ENCODE measurements around the gene ADGRV1. TPM values are rescaled to one million over a fixed set of nuclear protein-coding genes. Genes with fewer than 3 reads are reported as not detected.

ADGRV1 gene
- total RNA-seq, 1 experiment from 2014 or later, result 64.8 TPM

DNA sequence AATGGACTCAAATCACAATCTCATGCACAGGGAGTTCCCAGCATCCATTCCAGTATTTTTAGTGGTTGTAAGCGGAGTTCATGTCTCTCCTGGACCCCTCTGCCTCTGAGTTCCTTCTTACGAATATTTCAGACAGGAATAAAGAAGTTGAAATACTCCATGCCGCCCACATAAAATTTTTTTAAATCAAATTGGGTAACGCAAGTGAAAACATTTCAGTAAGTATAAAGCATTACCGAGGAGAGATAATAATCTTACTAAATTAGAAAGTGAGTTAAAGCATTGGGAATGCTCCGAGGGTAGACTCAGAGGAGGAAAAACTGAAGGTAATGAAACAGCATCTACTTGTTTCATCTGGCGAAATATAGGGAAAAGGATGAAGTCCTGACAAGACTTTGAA lies 506.9 kb downstream of the ADGRV1 start:
- Histone ChIP-seq H3K56ac (ENCODE audit: insufficient read length, low read depth, low read length) (no peak overlapping the region), H3K27me3 (ENCODE audit: insufficient read depth, low read length) (no peaks in the 10 kb centered on the region), H4K20me1 (ENCODE audit: control insufficient read depth, insufficient read depth, insufficient read length) (no peaks in the 10 kb centered on the region), H4K8ac (replicated peaks; ENCODE audit: insufficient read length, low read depth, low read length) (no peak overlapping the region), H3K9me3 (ENCODE audit: control insufficient read depth, low read depth, low read length) (no peaks in the 10 kb centered on the region), H2AFZ (ENCODE audit: low read length) (no peak overlapping the region), H2BK20ac (ENCODE audit: low read depth, low read length, poor library complexity, severe bottlenecking) (no peak overlapping the region), H3K9ac (ENCODE audit: extremely low read depth, insufficient read length, low read length) (no peak overlapping the region), H3K18ac (ENCODE audit: insufficient read length, low read depth, low read length) (no peak overlapping the region), H3K14ac (ENCODE audit: insufficient read depth, low read length) (no peak overlapping the region), H3T11ph (ENCODE audit: low read length) (no peak overlapping the region), H3K4me1 (ENCODE audit: insufficient read depth, low read length) (no peaks in the 10 kb centered on the region), H2BK15ac (ENCODE audit: low read depth, low read length) (no peak overlapping the region), H3K4me2 (ENCODE audit: insufficient read depth, insufficient read length, low read length) (no peak overlapping the region), H3K79me2 (ENCODE audit: insufficient read depth, low read length) (0 out of 2 replicates have a peak, but pooled peaks cover 1% of the 10 kb centered on the region), H2BK12ac (ENCODE audit: insufficient read length, low read depth, low read length) (no peak overlapping the region), H3K27ac (ENCODE audit: insufficient read length, low read depth, low read length) (no peak overlapping the region), H3K4ac (ENCODE audit: low read depth, low read length) (no peak overlapping the region), H3K23ac (ENCODE audit: insufficient read length, low read depth, low read length) (no peak overlapping the region), H2BK120ac (ENCODE audit: low read depth, low read length, poor library complexity, severe bottlenecking) (no peak overlapping the region), H4K5ac (ENCODE audit: insufficient read length, low read depth, low read length) (no peak overlapping the region), H2AK5ac (ENCODE audit: insufficient read length, low read length) (no peak overlapping the region), H4K91ac (ENCODE audit: insufficient read length, low read depth, low read length) (no peak overlapping the region), H3K79me1 (ENCODE audit: insufficient read depth, low read depth, low read length, poor library complexity, severe bottlenecking) (no peaks in the 10 kb centered on the region), H3K23me2 (ENCODE audit: insufficient read length, low read depth, low read length, poor library complexity, severe bottlenecking) (no peaks in the 10 kb centered on the region), H2BK5ac (ENCODE audit: insufficient read length, low read length) (no peak overlapping the region)
- H3K4me1 Mint-ChIP-seq, result peaks cover 0 to 6% of the 10 kb centered on the region in 2 experiments; a peak in 1 of 4 replicates
- H3K4me3 Mint-ChIP-seq, result no peak overlapping the region
- no peaks in the 10 kb centered on the region; a peak in 2 of 7 replicates for H3K36me3 Mint-ChIP-seq (ENCODE audit: insufficient read depth in 1 of 3, low read depth in 3 of 3)
- H3K9me3 Mint-ChIP-seq, result no peaks in the 10 kb centered on the region
- no CpG with 5 or more reads among the region's 7 CpGs for WGBS (ENCODE audit: extremely low coverage, insufficient read length, low lambda C conversion rate)
- TF ChIP-seq, protein P1, sequence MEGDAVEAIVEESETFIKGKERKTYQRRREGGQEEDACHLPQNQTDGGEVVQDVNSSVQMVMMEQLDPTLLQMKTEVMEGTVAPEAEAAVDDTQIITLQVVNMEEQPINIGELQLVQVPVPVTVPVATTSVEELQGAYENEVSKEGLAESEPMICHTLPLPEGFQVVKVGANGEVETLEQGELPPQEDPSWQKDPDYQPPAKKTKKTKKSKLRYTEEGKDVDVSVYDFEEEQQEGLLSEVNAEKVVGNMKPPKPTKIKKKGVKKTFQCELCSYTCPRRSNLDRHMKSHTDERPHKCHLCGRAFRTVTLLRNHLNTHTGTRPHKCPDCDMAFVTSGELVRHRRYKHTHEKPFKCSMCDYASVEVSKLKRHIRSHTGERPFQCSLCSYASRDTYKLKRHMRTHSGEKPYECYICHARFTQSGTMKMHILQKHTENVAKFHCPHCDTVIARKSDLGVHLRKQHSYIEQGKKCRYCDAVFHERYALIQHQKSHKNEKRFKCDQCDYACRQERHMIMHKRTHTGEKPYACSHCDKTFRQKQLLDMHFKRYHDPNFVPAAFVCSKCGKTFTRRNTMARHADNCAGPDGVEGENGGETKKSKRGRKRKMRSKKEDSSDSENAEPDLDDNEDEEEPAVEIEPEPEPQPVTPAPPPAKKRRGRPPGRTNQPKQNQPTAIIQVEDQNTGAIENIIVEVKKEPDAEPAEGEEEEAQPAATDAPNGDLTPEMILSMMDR (conservative IDR thresholded peaks at IDR 0.05), result no peak
- no peak overlapping the region for H3K27ac Mint-ChIP-seq
- no peaks in the 10 kb centered on the region for H3K27me3 Mint-ChIP-seq (ENCODE audit: low read depth)
- DNase-seq, result no peak

Data from H9 (cell line).